H1 (cell line): ENCODE data around the gene PLCB1. TPM values are rescaled to one million over a fixed set of nuclear protein-coding genes. Genes with fewer than 3 reads are reported as not detected.

Experiments
- CTCF ChIA-PET: fragments of 300-600 bp; sonication (Branson Sonifier 250); formaldehyde crosslinking; loops from one replicate; lab custom pipeline; 2021; ENCODE audit not compliant: partially characterized antibody; lab: Charles Lee
- POLR2A ChIA-PET: fragments of 300-600 bp; sonication (Branson Sonifier 250); formaldehyde crosslinking; loops from one replicate; lab custom pipeline; 2021; ENCODE audit warnings: inconsistent platforms; ENCODE audit not compliant: partially characterized antibody; lab: Charles Lee
- DNase-seq, 2 experiments: peaks; one replicate each; pipeline versions ENCODE4 v3.0.0 to v3.0.0-alpha.2; 2010 to 2022; ENCODE audit warnings: low spot score in 2 of 2, low read depth in 1 of 2, mixed read lengths in 1 of 2
- FAIRE-seq: peaks from 2 replicates; lab custom pipeline; 2011; peaks lifted over from hg19 to GRCh38; lab: Jason Lieb, UNC
- H2AFZ ChIP-seq: 2 replicates; pipeline ENCODE4 v1.8.1; 2012; ENCODE audit warnings: low read length, inconsistent platforms
- H2AK5ac ChIP-seq: 2 replicates; pipeline ENCODE4 v1.6.1; 2013; ENCODE audit warnings: low read depth, low read length
- H2BK120ac ChIP-seq: replicated peaks from 2 replicates; pipeline ENCODE3; 2013; ENCODE audit warnings: low read depth, low read length, inconsistent platforms
- H2BK12ac ChIP-seq: 2 replicates; pipeline ENCODE4 v1.6.1; 2013; ENCODE audit warnings: low read depth, low read length
- H2BK15ac ChIP-seq: 2 replicates; pipeline ENCODE4 v1.6.1; 2013; ENCODE audit warnings: low read length
- H2BK20ac ChIP-seq: 2 replicates; pipeline ENCODE4 v1.6.1; 2013; ENCODE audit warnings: low read length
- H2BK5ac ChIP-seq: 2 replicates; pipeline ENCODE4 v1.6.1; 2013; ENCODE audit warnings: low read depth, low read length
- H3K14ac ChIP-seq: 2 replicates; pipeline ENCODE4 v1.6.1; 2013; ENCODE audit warnings: inconsistent platforms; ENCODE audit not compliant: insufficient read length
- H3K18ac ChIP-seq: 2 replicates; pipeline ENCODE4 v1.6.1; 2013; ENCODE audit warnings: low read length; ENCODE audit errors: extremely low read depth
- H3K23ac ChIP-seq: 2 replicates; pipeline ENCODE4 v1.6.1; 2013; ENCODE audit warnings: inconsistent platforms; ENCODE audit not compliant: insufficient read length
- H3K23me2 ChIP-seq: 2 replicates; pipeline ENCODE4 v1.6.1; 2013; ENCODE audit warnings: low read depth, low read length
- H3K27ac ChIP-seq: 2 replicates; pipeline ENCODE4 v1.6.1; 2011; ENCODE audit warnings: low read depth, low read length, inconsistent platforms
- H3K27me3 ChIP-seq, 4 experiments: replicated peaks in 1 of 4; 1 replicate in 1 of 4; 2 replicates in 3 of 4; pipeline versions ENCODE4 v1.6.1 to v1.8.1; 2011 to 2013; ENCODE audit warnings: low read length in 3 of 4, mild to moderate bottlenecking in 3 of 4, inconsistent platforms in 2 of 4, mixed read lengths in 2 of 4, moderate library complexity in 1 of 4; ENCODE audit not compliant: control insufficient read depth in 3 of 4, insufficient read depth in 3 of 4; ENCODE audit errors: extremely low read depth in 1 of 4
- H3K36me3 ChIP-seq, 4 experiments: 2 replicates each; pipeline versions ENCODE4 v1.6.1 to v1.8.1; 2011 to 2013; ENCODE audit warnings: mild to moderate bottlenecking in 4 of 4, low read length in 3 of 4, moderate library complexity in 2 of 4, control low read depth in 1 of 4, inconsistent platforms in 1 of 4; ENCODE audit not compliant: insufficient read depth in 4 of 4, control insufficient read depth in 2 of 4
- H3K4ac ChIP-seq: replicated peaks from 2 replicates; pipeline ENCODE3; 2013; ENCODE audit warnings: low read length, low read depth, mixed read lengths, inconsistent platforms; ENCODE audit not compliant: insufficient read length
- H3K4me1 ChIP-seq, 4 experiments: replicated peaks in 1 of 4; 1 replicate in 1 of 4; 2 replicates in 3 of 4; pipeline versions ENCODE4 v1.6.1 to v1.8.1; 2011 to 2013; ENCODE audit warnings: low read length in 3 of 4, inconsistent platforms in 2 of 4, mixed read lengths in 1 of 4; ENCODE audit not compliant: insufficient read depth in 4 of 4, control insufficient read depth in 3 of 4
- H3K4me2 ChIP-seq, 2 experiments: 2 replicates each; pipeline versions ENCODE4 v1.6.1 to v1.8.1; 2011 to 2013; ENCODE audit warnings: low read depth in 2 of 2, low read length in 2 of 2, control low read depth in 1 of 2, inconsistent platforms in 1 of 2, mild to moderate bottlenecking in 1 of 2; ENCODE audit not compliant: insufficient read depth in 1 of 2
- H3K4me3 ChIP-seq, 4 experiments: fragments of 200-600, 300-600 bp in 1 of 4; sonication (generic), shearing (Covaris generic), sonication (Bioruptor Twin) in 1 of 4; 2 replicates each; pipeline versions ENCODE4 v1.5.1 to v1.8.1; 2011 to 2016; ENCODE audit warnings: low read length in 4 of 4, low read depth in 3 of 4, control low read depth in 2 of 4, inconsistent platforms in 2 of 4, mild to moderate bottlenecking in 2 of 4, mixed read lengths in 1 of 4, moderate library complexity in 1 of 4; ENCODE audit not compliant: insufficient read depth in 2 of 4; ENCODE audit errors: extremely low read depth in 1 of 4
- H3K56ac ChIP-seq: replicated peaks from 2 replicates; pipeline ENCODE3; 2013; ENCODE audit warnings: low read depth, mild to moderate bottlenecking, mixed read lengths, low read length, inconsistent platforms; ENCODE audit not compliant: insufficient read length
- H3K79me1 ChIP-seq: 2 replicates; pipeline ENCODE4 v1.6.1; 2013; ENCODE audit warnings: low read depth, low read length, control low read depth
- H3K79me2 ChIP-seq, 2 experiments: 2 replicates each; pipeline versions ENCODE4 v1.6.1 to v1.8.1; 2012 to 2013; ENCODE audit warnings: low read length in 2 of 2, mild to moderate bottlenecking in 2 of 2, inconsistent platforms in 1 of 2; ENCODE audit not compliant: insufficient read depth in 2 of 2, control insufficient read depth in 1 of 2
- H3K9ac ChIP-seq, 4 experiments: replicated peaks in 1 of 4; 1 replicate in 1 of 4; 2 replicates in 3 of 4; pipeline versions ENCODE4 v1.6.1 to v1.8.1; 2011 to 2013; ENCODE audit warnings: low read depth in 3 of 4, low read length in 3 of 4, control low read depth in 2 of 4, mild to moderate bottlenecking in 2 of 4, moderate library complexity in 2 of 4, inconsistent platforms in 1 of 4; ENCODE audit errors: extremely low read depth in 1 of 4
- H3K9me3 ChIP-seq, 2 experiments: 2 replicates each; pipeline versions ENCODE4 v1.6.1 to v1.8.1; 2012 to 2013; ENCODE audit warnings: mild to moderate bottlenecking in 2 of 2, moderate library complexity in 2 of 2, control low read depth in 1 of 2, inconsistent platforms in 1 of 2, low read depth in 1 of 2, low read length in 1 of 2, mixed read lengths in 1 of 2; ENCODE audit not compliant: insufficient read depth in 2 of 2
- H4K20me1 ChIP-seq, 2 experiments: replicated peaks in 1 of 2; 2 replicates each; pipeline versions ENCODE3 to v1.8.1; 2011 to 2013; ENCODE audit warnings: inconsistent platforms in 2 of 2, low read length in 2 of 2, mild to moderate bottlenecking in 1 of 2; ENCODE audit not compliant: insufficient read depth in 2 of 2, control insufficient read depth in 1 of 2
- H4K5ac ChIP-seq: 2 replicates; pipeline ENCODE4 v1.6.1; 2013; ENCODE audit warnings: low read length, low read depth, mixed read lengths, inconsistent platforms; ENCODE audit not compliant: insufficient read length
- H4K8ac ChIP-seq: 2 replicates; pipeline ENCODE4 v1.8.0; 2013; ENCODE audit warnings: mild to moderate bottlenecking, moderate library complexity, low read length, inconsistent platforms; ENCODE audit not compliant: insufficient read depth; ENCODE audit errors: extremely low read depth
- H4K91ac ChIP-seq: replicated peaks from 2 replicates; pipeline ENCODE3; 2013; ENCODE audit warnings: low read length, mixed read lengths, inconsistent platforms; ENCODE audit not compliant: insufficient read length
- BACH1 ChIP-seq: IDR thresholded peaks from 2 replicates; pipeline ENCODE4 v1.6.1; 2012; ENCODE audit warnings: low read length, improper control_type of control experiment
- HDAC6 ChIP-seq: IDR thresholded peaks from one replicate; pipeline ENCODE4 v1.7.1; 2012; ENCODE audit warnings: low read depth, mild to moderate bottlenecking, inconsistent platforms, low read length, moderate library complexity
- TEAD4 ChIP-seq: IDR thresholded peaks from 2 replicates; pipeline ENCODE4 v1.6.1; 2012; ENCODE audit warnings: low read depth, low read length, inconsistent platforms, mixed read lengths
- WGBS, 2 experiments: shearing (Covaris generic) in 1 of 2; methylation state at CpG; one replicate each; pipeline versions ENCODE4 v1.1.6 to v1.1.7; 2013 to 2015; ENCODE audit warnings: low lambda C conversion rate in 2 of 2, mixed read lengths in 2 of 2, inconsistent platforms in 1 of 2, low coverage in 1 of 2, missing lambda C conversion rate in 1 of 2; ENCODE audit not compliant: insufficient replicate concordance in 2 of 2, insufficient coverage in 1 of 2, insufficient read length in 1 of 2; ENCODE audit errors: extremely low coverage in 1 of 2, missing lambda C conversion rate in 1 of 2; 5-methylcytosine and 5-hydroxymethylcytosine counted together
- polyA plus RNA-seq, 7 experiments: library from polyadenylated mRNA; depleted of rRNA in 3 of 7; stranded (reverse) in 5 of 7; unstranded in 2 of 7; fragments of >200 nt in 5 of 7; fragments of 200-250 nt in 2 of 7; gene quantifications; 1 replicate in 5 of 7; 2 replicates in 1 of 7; 4 replicates in 1 of 7; pipeline versions ENCODE4 v1.2.1 to v1.2.3, GENCODE V29; 2011 to 2013; ENCODE audit warnings: missing spikeins in 2 of 7, mixed read lengths in 2 of 7
- total RNA-seq: library from RNA; stranded (reverse); fragmentation: NEBNext Ultra II Directional; extraction: Animal tissue kit (Norgen Biotek cat#: 25700); gene quantifications from 2 replicates; pipeline ENCODE4 v1.2.1, GENCODE V29; 2021
- TF ChIP-seq, protein P1 (sequence below): IDR thresholded peaks from 2 replicates; pipeline ENCODE4 v1.6.1; 2012; ENCODE audit warnings: inconsistent platforms

PLCB1 gene
- total and polyA plus RNA-seq, 2 of the 8 experiments (the other 6 are each of a cell fraction or from before 2014, with no cell fraction given) = 2.6 to 9.1 TPM

DNA sequence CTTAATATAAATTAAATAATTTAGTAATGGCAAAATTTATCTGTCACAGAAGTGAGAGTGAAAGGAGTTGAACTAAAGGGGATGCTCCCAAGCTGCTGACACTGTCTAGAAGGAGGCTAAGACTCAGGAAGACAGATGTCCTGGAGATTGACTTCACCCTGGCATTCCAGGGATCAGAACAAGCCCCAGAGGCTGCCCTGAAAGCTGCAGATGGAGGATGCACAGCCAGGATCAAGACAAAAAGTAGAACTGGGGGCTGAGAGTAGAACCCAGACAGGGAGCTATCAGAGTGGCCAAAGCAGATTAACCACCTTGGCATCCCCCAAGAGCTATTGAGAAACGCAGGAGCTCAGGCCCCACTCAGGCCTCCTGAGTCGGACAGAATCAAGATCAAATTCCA, 747.6 kb downstream of the PLCB1 start:
- TF ChIP-seq HDAC6 = no peak
- TF ChIP-seq BACH1 = no peak
- TF ChIP-seq, protein P1, sequence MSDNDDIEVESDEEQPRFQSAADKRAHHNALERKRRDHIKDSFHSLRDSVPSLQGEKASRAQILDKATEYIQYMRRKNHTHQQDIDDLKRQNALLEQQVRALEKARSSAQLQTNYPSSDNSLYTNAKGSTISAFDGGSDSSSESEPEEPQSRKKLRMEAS = no peak
- 0 out of 2 replicates have a peak, but pooled peaks have one; percentile 13 for TF ChIP-seq TEAD4
- 83% methylated on average over 2 of the region's 2 CpGs; no CpG with 5 or more reads in 1 of the 2 experiments for WGBS, 2 experiments
- no peaks in the 10 kb centered on the region; a peak in 1 of 8 replicates for H3K36me3 ChIP-seq

More for the DNA sequence above, 747.6 kb downstream of the PLCB1 start:
- no peak overlapping the region for H2BK120ac ChIP-seq
- DNase-seq (no peak), FAIRE-seq (no peak)
- no peak overlapping the region for H2BK15ac ChIP-seq
- no peak overlapping the region for H3K14ac ChIP-seq
- H2BK5ac ChIP-seq = no peak overlapping the region
- H3K4me3 ChIP-seq = no peak overlapping the region
- H3K23me2 ChIP-seq = no peaks in the 10 kb centered on the region
- no peak overlapping the region for H2BK20ac ChIP-seq
- no peak overlapping the region for H3K9ac ChIP-seq
- H2AK5ac ChIP-seq = no peak overlapping the region
- H3K79me2 ChIP-seq = no peaks in the 10 kb centered on the region
- H3K27me3 ChIP-seq = no peaks in the 10 kb centered on the region
- H3K9me3 ChIP-seq = no peaks in the 10 kb centered on the region
- H3K4me1 ChIP-seq = no peaks in the 10 kb centered on the region
- H4K8ac ChIP-seq = no peak overlapping the region
- H4K5ac ChIP-seq = no peak overlapping the region
- no peak overlapping the region for H3K4ac ChIP-seq
- H3K23ac ChIP-seq = no peak overlapping the region
- no peak overlapping the region for H2BK12ac ChIP-seq
- no peaks in the 10 kb centered on the region for H3K79me1 ChIP-seq
- H3K27ac ChIP-seq = no peak overlapping the region
- H2AFZ ChIP-seq = no peak overlapping the region
- ChIA-PET CTCF (interaction anchor here (0.7 to 1.2 kb wide), 3 partner anchors 20 to 304 kb away, joined by 3 to 4 read pairs (median 3); no protein-coding TSS in a partner anchor), POLR2A (interaction anchor here (0.8 kb wide), 1 partner anchor 39 kb away, joined by 3 read pairs; no protein-coding TSS in a partner anchor)
- no peak overlapping the region for H3K56ac ChIP-seq
- no peak overlapping the region for H3K18ac ChIP-seq
- H4K91ac ChIP-seq = no peak overlapping the region
- H3K4me2 ChIP-seq = no peak overlapping the region
- no peaks in the 10 kb centered on the region for H4K20me1 ChIP-seq
